Mesothelial cell of epicardium (in vitro differentiated cells): Measurements from ENCODE around the gene ELMO3. TPM values are rescaled to one million over a fixed set of nuclear protein-coding genes. Genes with fewer than 3 reads are reported as not detected.
A peak's percentile ranks its signal among the peaks of the same experiment; 100 is the strongest.

ENCODE experiments used
- DNase-seq, 2 experiments: peaks; one replicate each; pipeline ENCODE4 v3.0.0; 2021; ENCODE audit warnings: low spot score in 2 of 2; ENCODE audit not compliant: unreplicated experiment in 2 of 2
- H3K27ac Mint-ChIP-seq: 2 replicates; pipeline ENCODE4 v1.8.0; 2021; ENCODE audit warnings: mixed read lengths
- H3K27me3 Mint-ChIP-seq: 2 replicates; pipeline ENCODE4 v1.8.0; 2021; ENCODE audit warnings: low read depth, mixed read lengths
- H3K36me3 Mint-ChIP-seq: 2 replicates; pipeline ENCODE4 v1.8.0; 2021; ENCODE audit warnings: mixed read lengths
- H3K4me1 Mint-ChIP-seq: 2 replicates; pipeline ENCODE4 v1.8.0; 2021; ENCODE audit warnings: mixed read lengths
- H3K4me3 Mint-ChIP-seq: 2 replicates; pipeline ENCODE4 v1.8.0; 2021; ENCODE audit warnings: mild to moderate bottlenecking, moderate library complexity, mixed read lengths
- H3K9me3 Mint-ChIP-seq: 2 replicates; pipeline ENCODE4 v1.8.0; 2021; ENCODE audit warnings: mixed read lengths
- CTCF ChIP-seq: fragments of 200-600 bp; sonication (generic); IDR thresholded peaks from one replicate; pipeline ENCODE4 v1.5.0; 2021; ENCODE audit warnings: antibody characterized with exemption; ENCODE audit not compliant: unreplicated experiment
- total RNA-seq: library from RNA; stranded (reverse); gene quantifications from 3 replicates; pipeline ENCODE4 v1.2.1, GENCODE V29; 2021

The ELMO3 gene
- total RNA-seq, 1 donor from 2014 or later: 9.7 TPM

- DNase-seq: no peak
- H3K4me3 Mint-ChIP-seq: peak overlapping the region; percentile 100
- H3K27ac Mint-ChIP-seq: no peak overlapping the region
- H3K9me3 Mint-ChIP-seq: no peaks in the 10 kb centered on the region
- peaks cover 23% of the 10 kb centered on the region for H3K4me1 Mint-ChIP-seq
- no peaks in the 10 kb centered on the region for H3K27me3 Mint-ChIP-seq
- peaks cover 8% of the 10 kb centered on the region for H3K36me3 Mint-ChIP-seq
- TF ChIP-seq CTCF: no peak
These were observed 30.0 kb downstream of the ELMO3 start for GRCh38 chr16:67228905-67229304.

GRCh38 chr16:67229906-67230808 lies 31.2 kb downstream of the ELMO3 start:
- Mint-ChIP-seq H3K27me3 (no peaks in the 10 kb centered on the region), H3K4me1 (peaks cover 23% of the 10 kb centered on the region), H3K9me3 (no peaks in the 10 kb centered on the region), H3K27ac (no peak overlapping the region), H3K4me3 (peak overlapping the region; percentile 100), H3K36me3 (peaks cover 8% of the 10 kb centered on the region)
- no peak for DNase-seq
- no peak for TF ChIP-seq CTCF

GRCh38 chr16:67230809-67231660 lies 32.1 kb downstream of the ELMO3 start:
- DNase-seq: no peak
- no peaks in the 10 kb centered on the region for H3K27me3 Mint-ChIP-seq
- peaks cover 17% of the 10 kb centered on the region for H3K4me1 Mint-ChIP-seq
- peaks cover 10% of the 10 kb centered on the region for H3K36me3 Mint-ChIP-seq
- H3K27ac Mint-ChIP-seq: no peak overlapping the region
- TF ChIP-seq CTCF: no peak
- H3K9me3 Mint-ChIP-seq: no peaks in the 10 kb centered on the region
- H3K4me3 Mint-ChIP-seq: no peak overlapping the region

GRCh38 chr16:67233596-67233995 lies 34.7 kb downstream of the ELMO3 start:
- no peak overlapping the region for H3K27ac Mint-ChIP-seq
- H3K9me3 Mint-ChIP-seq: no peaks in the 10 kb centered on the region
- no peak for TF ChIP-seq CTCF
- H3K4me1 Mint-ChIP-seq: no peaks in the 10 kb centered on the region
- DNase-seq: no peak
- peaks cover 20% of the 10 kb centered on the region for H3K36me3 Mint-ChIP-seq
- H3K4me3 Mint-ChIP-seq: no peak overlapping the region
- no peaks in the 10 kb centered on the region for H3K27me3 Mint-ChIP-seq

- no peak for TF ChIP-seq CTCF
- peaks cover 20% of the 10 kb centered on the region for H3K36me3 Mint-ChIP-seq
- no peaks in the 10 kb centered on the region for H3K27me3 Mint-ChIP-seq
- H3K9me3 Mint-ChIP-seq: no peaks in the 10 kb centered on the region
- no peaks in the 10 kb centered on the region for H3K4me1 Mint-ChIP-seq
- no peak for DNase-seq
- no peak overlapping the region for H3K4me3 Mint-ChIP-seq
- H3K27ac Mint-ChIP-seq: no peak overlapping the region
These were observed 35.3 kb downstream of the ELMO3 start for GRCh38 chr16:67234180-67234597.
